ENCODE results near the gene SYT5. TPM values are rescaled to one million over a fixed set of nuclear protein-coding genes. Genes with fewer than 3 reads are reported as not detected.

The SYT5 gene
- total and polyA plus RNA-seq, 9 of the 15 experiments (the other 6 are each of a cell fraction or from before 2014, with no cell fraction given) = 1.3 to 20.9 (median 8.8) TPM

GRCh38 chr19:55160128-55160985 is 19.7 kb downstream of the SYT5 start (continued):
- TF ChIP-seq ZNF507 (tag; conservative IDR thresholded peaks at IDR 0.05) = no peak
- no peak for TF ChIP-seq RBM14 (IDR thresholded peaks at IDR 0.05; ENCODE audit: borderline replicate concordance, insufficient read depth, low read depth, low read length)
- TF ChIP-seq CTCFL (IDR thresholded peaks at IDR 0.05; ENCODE audit: borderline replicate concordance, insufficient read depth, low read depth, low read length, poor library complexity, severe bottlenecking) = no peak
- TF ChIP-seq HNRNPLL (IDR thresholded peaks at IDR 0.05; ENCODE audit: low read depth, low read length, poor library complexity, severe bottlenecking) = peak; percentile 13
- TF ChIP-seq E2F4 (CRISPR knock-in tag; IDR thresholded peaks at IDR 0.05; ENCODE audit: low read depth) = no peak
- no peak for TF ChIP-seq DACH1 (IDR thresholded peaks at IDR 0.05; ENCODE audit: partially characterized antibody)
- TF ChIP-seq FOXP1 (CRISPR knock-in tag; IDR thresholded peaks at IDR 0.05) = 0 out of 2 replicates have a peak, but pooled peaks have one; percentile 34
- no peak for TF ChIP-seq IRF1 (CRISPR knock-in tag; IDR thresholded peaks at IDR 0.05; ENCODE audit: borderline replicate concordance)
- no peak for TF ChIP-seq TCF7L2 (IDR thresholded peaks at IDR 0.05; ENCODE audit: low read depth, low read length)
- no peak for TF ChIP-seq TCF15 (CRISPR knock-in tag; IDR thresholded peaks at IDR 0.05)
- no peak for TF ChIP-seq JUNB (CRISPR knock-in tag; conservative IDR thresholded peaks at IDR 0.05)
- TF ChIP-seq CHAMP1 (IDR thresholded peaks at IDR 0.05) = no peak
- TF ChIP-seq ZBTB8A (IDR thresholded peaks at IDR 0.05; ENCODE audit: partially characterized antibody) = no peak
- no peak for TF ChIP-seq SAFB (IDR thresholded peaks at IDR 0.05; ENCODE audit: borderline replicate concordance, low read depth, low read length)
- no peak for TF ChIP-seq U2AF2 (optimal IDR thresholded peaks at IDR 0.05; ENCODE audit: low read depth, low read length)
- peak; percentile 99 for TF ChIP-seq MEIS2 (IDR thresholded peaks at IDR 0.05; ENCODE audit: partially characterized antibody)
- TF ChIP-seq HLTF (IDR thresholded peaks at IDR 0.05) = no peak
- peak; percentile 60 for TF ChIP-seq USF1 (CRISPR knock-in tag; IDR thresholded peaks at IDR 0.05)
- no peak for TF ChIP-seq RBM22 (IDR thresholded peaks at IDR 0.05; ENCODE audit: low read depth, low read length, poor library complexity, severe bottlenecking)
